WTC11 (cell line): ENCODE data around the gene FLT1. TPM values are rescaled to one million over a fixed set of nuclear protein-coding genes. Genes with fewer than 3 reads are reported as not detected.
A peak's percentile ranks its signal among the peaks of the same experiment; 100 is the strongest.

Source experiments
- ATAC-seq: fragments of 200-7000 bp; cut with Tn5 transposase; 2 replicates; pipeline ENCODE4 v1.10.0; 2021; ENCODE audit warnings: mild to moderate bottlenecking, moderate library complexity
- CTCF ChIA-PET: fragments of 300-600 bp; sonication (Branson Sonifier 250); formaldehyde crosslinking; loops from one replicate; lab custom pipeline; 2021; ENCODE audit warnings: antibody characterized with exemption; lab: Charles Lee
- POLR2A ChIA-PET: fragments of 350-600 bp; sonication (Branson Sonifier 250); formaldehyde crosslinking; loops from one replicate; lab custom pipeline; 2021; ENCODE audit warnings: antibody characterized with exemption; lab: Charles Lee
- DNase-seq: peaks from one replicate; pipeline ENCODE4 v3.0.0; 2021; ENCODE audit warnings: low spot score
- H3K27ac Mint-ChIP-seq: 2 replicates; pipeline ENCODE4 v1.8.0; 2021; ENCODE audit warnings: mixed read lengths
- H3K27me3 Mint-ChIP-seq: 2 replicates; pipeline ENCODE4 v1.8.0; 2021; ENCODE audit warnings: low read depth, mild to moderate bottlenecking, moderate library complexity, mixed read lengths
- H3K36me3 Mint-ChIP-seq: 2 replicates; pipeline ENCODE4 v1.8.0; 2021; ENCODE audit warnings: mixed read lengths
- H3K4me1 Mint-ChIP-seq: 2 replicates; pipeline ENCODE4 v1.8.0; 2022; ENCODE audit warnings: mixed read lengths
- H3K4me3 Mint-ChIP-seq: 2 replicates; pipeline ENCODE4 v1.8.0; 2021; ENCODE audit warnings: mild to moderate bottlenecking, moderate library complexity, mixed read lengths
- H3K9me3 Mint-ChIP-seq: 2 replicates; pipeline ENCODE4 v1.8.0; 2021; ENCODE audit warnings: mixed read lengths
- ARID4B ChIP-seq: sonication (generic); formaldehyde crosslinking; IDR thresholded peaks from 2 replicates; pipeline ENCODE4 v1.8.0; 2023; ENCODE audit warnings: missing genetic modification reagents, mild to moderate bottlenecking, borderline replicate concordance
- ATF1 ChIP-seq: sonication (generic); formaldehyde crosslinking; IDR thresholded peaks from 2 replicates; pipeline ENCODE4 v1.8.1; 2023; ENCODE audit warnings: mild to moderate bottlenecking, moderate library complexity, missing genetic modification reagents
- CTCF ChIP-seq: fragments of 200-600 bp; IDR thresholded peaks from 2 replicates; pipeline ENCODE4 v1.8.0; 2022; ENCODE audit warnings: antibody characterized with exemption
- EMX1 ChIP-seq: fragments of 250-450 bp; sonication (Bioruptor Pico); IDR thresholded peaks from 2 replicates; pipeline ENCODE4 v1.8.0; 2021; ENCODE audit warnings: mild to moderate bottlenecking
- ERG ChIP-seq: fragments of 250-450 bp; sonication (Bioruptor Pico); IDR thresholded peaks from 2 replicates; pipeline ENCODE4 v1.8.0; 2021; ENCODE audit warnings: mild to moderate bottlenecking
- FOXK1 ChIP-seq: sonication (generic); formaldehyde crosslinking; IDR thresholded peaks from 2 replicates; pipeline ENCODE4 v1.8.0; 2022; ENCODE audit warnings: mild to moderate bottlenecking, moderate library complexity, missing genetic modification reagents
- GABPB1 ChIP-seq: sonication (generic); formaldehyde crosslinking; IDR thresholded peaks from 2 replicates; pipeline ENCODE4 v1.8.1; 2023; ENCODE audit warnings: mild to moderate bottlenecking, missing genetic modification reagents
- GRHL2 ChIP-seq: fragments of 250-450 bp; sonication (Bioruptor Pico); IDR thresholded peaks from 2 replicates; pipeline ENCODE4 v1.8.0; 2022; ENCODE audit warnings: mild to moderate bottlenecking, moderate library complexity; ENCODE audit not compliant: insufficient replicate concordance, severe bottlenecking
- HMGA2 ChIP-seq: fragments of 250-450 bp; sonication (Bioruptor Pico); IDR thresholded peaks from 2 replicates; pipeline ENCODE4 v1.4.0; 2021; ENCODE audit warnings: mild to moderate bottlenecking, moderate library complexity
- MAX ChIP-seq: sonication (generic); formaldehyde crosslinking; IDR thresholded peaks from 2 replicates; pipeline ENCODE4 v1.8.0; 2022; ENCODE audit warnings: mild to moderate bottlenecking, missing genetic modification reagents
- MLX ChIP-seq: sonication (generic); formaldehyde crosslinking; IDR thresholded peaks from 2 replicates; pipeline ENCODE4 v1.8.1; 2023; ENCODE audit warnings: mild to moderate bottlenecking, missing genetic modification reagents, moderate library complexity
- NR3C1 ChIP-seq: sonication (generic); formaldehyde crosslinking; conservative IDR thresholded peaks from 2 replicates; pipeline ENCODE4 v1.8.1; 2023; ENCODE audit warnings: low read depth, mild to moderate bottlenecking, missing genetic modification reagents
- RORB ChIP-seq: fragments of 250-450 bp; sonication (Bioruptor Pico); IDR thresholded peaks from 2 replicates; pipeline ENCODE4 v1.9.0; 2021; ENCODE audit warnings: mild to moderate bottlenecking
- SMAD3 ChIP-seq: sonication (generic); formaldehyde crosslinking; IDR thresholded peaks from 2 replicates; pipeline ENCODE4 v1.8.0; 2022; ENCODE audit warnings: missing genetic modification reagents, mild to moderate bottlenecking, borderline replicate concordance
- SMAD4 ChIP-seq: sonication (generic); formaldehyde crosslinking; IDR thresholded peaks from 2 replicates; pipeline ENCODE4 v1.8.0; 2022; ENCODE audit warnings: mild to moderate bottlenecking, missing genetic modification reagents
- SP1 ChIP-seq: sonication (generic); formaldehyde crosslinking; conservative IDR thresholded peaks from 2 replicates; pipeline ENCODE4 v1.8.1; 2022; ENCODE audit warnings: missing genetic modification reagents
- ZNF396 ChIP-seq: fragments of 250-450 bp; sonication (Bioruptor Pico); IDR thresholded peaks from 2 replicates; pipeline ENCODE4 v1.8.0; 2021; ENCODE audit warnings: mild to moderate bottlenecking, moderate library complexity, borderline replicate concordance
- ZNF512 ChIP-seq: sonication (generic); formaldehyde crosslinking; IDR thresholded peaks from 2 replicates; pipeline ENCODE4 v1.8.1; 2022; ENCODE audit warnings: missing genetic modification reagents, borderline replicate concordance
- total RNA-seq: library from RNA; stranded (reverse); gene quantifications from 3 replicates; pipeline ENCODE4 v1.2.3, GENCODE V29; 2021
- TF ChIP-seq, protein P1 (sequence below): fragments of 250-450 bp; sonication (Bioruptor Pico); IDR thresholded peaks from 2 replicates; pipeline ENCODE4 v1.9.0; 2021; ENCODE audit warnings: mild to moderate bottlenecking

The FLT1 gene
- total RNA-seq, 1 experiment from 2014 or later, result 66.3 TPM

- H3K36me3 Mint-ChIP-seq, result peaks cover 59% of the 10 kb centered on the region
- no peaks in the 10 kb centered on the region for H3K27me3 Mint-ChIP-seq
- no peak overlapping the region for H3K4me3 Mint-ChIP-seq
- POLR2A ChIA-PET, result interaction anchor here (0.7 kb wide), 1 partner anchor 18 kb away, joined by 3 read pairs; no protein-coding TSS in a partner anchor
- no peak for ATAC-seq
- no peak for DNase-seq
- no peak overlapping the region for H3K27ac Mint-ChIP-seq
- H3K9me3 Mint-ChIP-seq, result no peaks in the 10 kb centered on the region
- peaks cover 58% of the 10 kb centered on the region for H3K4me1 Mint-ChIP-seq
- CTCF ChIA-PET, result no interaction called here
- TF ChIP-seq ARID4B (no peak), SP1 (no peak), FOXK1 (no peak), SMAD4 (CRISPR knock-in tag) (no peak)
Measured at GRCh38 chr13:28458051-28458450, 36.9 kb downstream of the FLT1 start.

GRCh38 chr13:28457521-28457920, 37.4 kb downstream of the FLT1 start:
- DNase-seq (no peak), ATAC-seq (no peak)
- peak overlapping the region; percentile 96 for H3K27ac Mint-ChIP-seq
- no peaks in the 10 kb centered on the region for H3K27me3 Mint-ChIP-seq
- H3K9me3 Mint-ChIP-seq, result no peaks in the 10 kb centered on the region
- ChIA-PET CTCF (no interaction called here), POLR2A (interaction anchor here (0.7 kb wide), 2 partner anchors 19 to 171 kb away, joined by 3 to 5 read pairs; no protein-coding TSS in a partner anchor)
- peaks cover 59% of the 10 kb centered on the region for H3K4me1 Mint-ChIP-seq
- H3K36me3 Mint-ChIP-seq, result peaks cover 55% of the 10 kb centered on the region
- no peak overlapping the region for H3K4me3 Mint-ChIP-seq
- no peak for TF ChIP-seq GABPB1 (CRISPR knock-in tag)
- TF ChIP-seq SMAD4 (CRISPR knock-in tag), result no peak
- no peak for TF ChIP-seq HMGA2

DNA sequence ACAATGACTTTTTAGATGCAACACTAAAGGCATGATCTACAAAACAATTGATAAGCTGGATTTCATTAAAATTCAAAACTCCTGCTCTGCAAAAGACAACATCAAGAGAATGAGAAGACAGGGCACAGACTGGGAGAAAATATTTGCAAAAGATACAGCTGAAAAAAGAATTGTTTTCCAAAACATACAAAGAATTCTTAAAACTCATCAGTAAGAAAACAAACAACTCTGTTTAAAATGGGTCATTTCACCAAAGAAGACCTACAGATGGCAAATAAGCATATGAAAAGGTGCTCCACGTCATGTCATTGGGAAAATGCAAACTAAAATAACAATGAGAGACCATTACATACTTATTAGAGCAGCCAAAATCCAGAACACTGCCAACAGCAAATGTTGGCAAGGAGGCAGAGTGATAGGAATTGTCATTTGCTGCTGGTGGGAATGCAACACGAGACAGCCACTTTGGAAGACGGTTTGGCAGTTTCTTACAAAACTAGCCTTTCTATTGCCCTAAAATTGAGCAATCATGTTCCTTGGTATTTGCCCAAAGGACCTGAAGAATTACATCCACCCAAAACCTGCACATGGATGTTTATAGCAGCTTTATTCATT, 39.2 kb downstream of the FLT1 start:
- ChIA-PET POLR2A (no interaction called here), CTCF (interaction anchor here (1.1 kb wide), 1 partner anchor 341 kb away, joined by 3 read pairs; no protein-coding TSS in a partner anchor)
- H3K9me3 Mint-ChIP-seq, result no peaks in the 10 kb centered on the region
- DNase-seq, result no peak
- peak overlapping the region; percentile 91 for H3K27ac Mint-ChIP-seq
- peak; percentile 33; the same call in 1 of the 2 replicates for ATAC-seq
- peak overlapping the region; percentile 14 for H3K4me3 Mint-ChIP-seq
- peaks cover 59% of the 10 kb centered on the region for H3K36me3 Mint-ChIP-seq
- peaks cover 77% of the 10 kb centered on the region for H3K4me1 Mint-ChIP-seq
- no peaks in the 10 kb centered on the region for H3K27me3 Mint-ChIP-seq
- TF ChIP-seq ERG, result no peak
- TF ChIP-seq GRHL2 (CRISPR knock-in tag), result no peak
- TF ChIP-seq MLX (CRISPR knock-in tag), result no peak
- no peak for TF ChIP-seq EMX1 (CRISPR knock-in tag)
- TF ChIP-seq, protein P1, sequence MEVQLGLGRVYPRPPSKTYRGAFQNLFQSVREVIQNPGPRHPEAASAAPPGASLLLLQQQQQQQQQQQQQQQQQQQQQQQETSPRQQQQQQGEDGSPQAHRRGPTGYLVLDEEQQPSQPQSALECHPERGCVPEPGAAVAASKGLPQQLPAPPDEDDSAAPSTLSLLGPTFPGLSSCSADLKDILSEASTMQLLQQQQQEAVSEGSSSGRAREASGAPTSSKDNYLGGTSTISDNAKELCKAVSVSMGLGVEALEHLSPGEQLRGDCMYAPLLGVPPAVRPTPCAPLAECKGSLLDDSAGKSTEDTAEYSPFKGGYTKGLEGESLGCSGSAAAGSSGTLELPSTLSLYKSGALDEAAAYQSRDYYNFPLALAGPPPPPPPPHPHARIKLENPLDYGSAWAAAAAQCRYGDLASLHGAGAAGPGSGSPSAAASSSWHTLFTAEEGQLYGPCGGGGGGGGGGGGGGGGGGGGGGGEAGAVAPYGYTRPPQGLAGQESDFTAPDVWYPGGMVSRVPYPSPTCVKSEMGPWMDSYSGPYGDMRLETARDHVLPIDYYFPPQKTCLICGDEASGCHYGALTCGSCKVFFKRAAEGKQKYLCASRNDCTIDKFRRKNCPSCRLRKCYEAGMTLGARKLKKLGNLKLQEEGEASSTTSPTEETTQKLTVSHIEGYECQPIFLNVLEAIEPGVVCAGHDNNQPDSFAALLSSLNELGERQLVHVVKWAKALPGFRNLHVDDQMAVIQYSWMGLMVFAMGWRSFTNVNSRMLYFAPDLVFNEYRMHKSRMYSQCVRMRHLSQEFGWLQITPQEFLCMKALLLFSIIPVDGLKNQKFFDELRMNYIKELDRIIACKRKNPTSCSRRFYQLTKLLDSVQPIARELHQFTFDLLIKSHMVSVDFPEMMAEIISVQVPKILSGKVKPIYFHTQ (CRISPR knock-in tag), result no peak
- TF ChIP-seq CTCF, result no peak
- no peak for TF ChIP-seq MAX (CRISPR knock-in tag)
- no peak for TF ChIP-seq RORB (CRISPR knock-in tag)
- TF ChIP-seq ZNF512, result no peak
- no peak for TF ChIP-seq ATF1
- TF ChIP-seq NR3C1 (CRISPR knock-in tag), result no peak
- TF ChIP-seq HMGA2, result no peak
- no peak for TF ChIP-seq SMAD3 (CRISPR knock-in tag)
- no peak for TF ChIP-seq ZNF396 (CRISPR knock-in tag)
